GM10847 (cell line): ENCODE measurements around the gene ALAS1.

Experiments used
- POLR2A ChIP-seq: IDR thresholded peaks from 2 replicates; pipeline ENCODE4 v1.6.1; 2011; ENCODE audit not compliant: insufficient read length; ENCODE audit errors: extremely low read depth

Gene ALAS1

GRCh38 chr3:52259448-52259847, 61.5 kb downstream of the ALAS1 start:
- no peak for TF ChIP-seq POLR2A

- no peak for TF ChIP-seq POLR2A
Measured at GRCh38 chr3:52262447-52262846, 64.5 kb downstream of the ALAS1 start.
